A549 (cell line): Measurements from ENCODE around the gene SLC17A5. TPM values are rescaled to one million over a fixed set of nuclear protein-coding genes. Genes with fewer than 3 reads are reported as not detected.

Source experiments
- ATOH8 ChIP-seq: fragments of 250-450 bp; sonication (Bioruptor Pico); IDR thresholded peaks from 2 replicates; pipeline ENCODE4 v1.5.0; 2020; ENCODE audit warnings: low read depth, mild to moderate bottlenecking, moderate library complexity
- BHLHE40 ChIP-seq: IDR thresholded peaks from 2 replicates; pipeline ENCODE4 v1.6.1; 2012; ENCODE audit warnings: low read depth, low read length, inconsistent platforms
- CBX2 ChIP-seq: fragments of 200-600 bp; sonication (generic); IDR thresholded peaks from 2 replicates; pipeline ENCODE4 v1.6.1; 2016; ENCODE audit warnings: low read depth, mild to moderate bottlenecking, borderline replicate concordance
- CBX8 ChIP-seq: fragments of 200-600 bp; sonication (generic); IDR thresholded peaks from 2 replicates; pipeline ENCODE4 v1.6.1; 2016
- CHD2 ChIP-seq: fragments of 150-350 bp; IDR thresholded peaks from 2 replicates; pipeline ENCODE4 v1.6.1; 2014; ENCODE audit warnings: low read length; ENCODE audit not compliant: partially characterized antibody
- CHD4 ChIP-seq: fragments of 200-600 bp; sonication (generic); IDR thresholded peaks from 2 replicates; pipeline ENCODE4 v1.6.1; 2016; ENCODE audit warnings: antibody characterized with exemption, mild to moderate bottlenecking, borderline replicate concordance
- E2F6 ChIP-seq: IDR thresholded peaks from 2 replicates; pipeline ENCODE4 v1.6.1; 2012; ENCODE audit warnings: low read depth, borderline replicate concordance
- EP300 ChIP-seq, 2 experiments: fragments of >200 bp; sonication (Bioruptor Twin); formaldehyde crosslinking; IDR thresholded peaks; 2 replicates in 1 of 2; 3 replicates in 1 of 2; pipeline ENCODE4 v1.6.1; 2016 to 2017
- ESRRA ChIP-seq: fragments of 150-350 bp; IDR thresholded peaks from 2 replicates; pipeline ENCODE4 v1.6.1; 2014; ENCODE audit warnings: mild to moderate bottlenecking, low read length, borderline replicate concordance
- FOSB ChIP-seq: fragments of 250-450 bp; sonication (Bioruptor Pico); IDR thresholded peaks from 2 replicates; pipeline ENCODE4 v1.5.0; 2020; ENCODE audit warnings: mild to moderate bottlenecking, moderate library complexity
- FOXS1 ChIP-seq: fragments of 250-450 bp; sonication (Bioruptor Pico); IDR thresholded peaks from 2 replicates; pipeline ENCODE4 v1.5.0; 2020; ENCODE audit warnings: mild to moderate bottlenecking, moderate library complexity
- HES2 ChIP-seq: fragments of >200 bp; sonication (Bioruptor Twin); formaldehyde crosslinking; IDR thresholded peaks from 2 replicates; pipeline ENCODE4 v1.6.1; 2016
- HEYL ChIP-seq: fragments of 250-450 bp; sonication (Bioruptor Pico); IDR thresholded peaks from 2 replicates; pipeline ENCODE4 v1.8.0; 2021; ENCODE audit warnings: mild to moderate bottlenecking, moderate library complexity
- HOXB13 ChIP-seq: fragments of 250-450 bp; sonication (Bioruptor Pico); IDR thresholded peaks from 2 replicates; pipeline ENCODE4 v1.5.0; 2020; ENCODE audit warnings: low read depth, mild to moderate bottlenecking, moderate library complexity
- HOXB5 ChIP-seq: fragments of 250-450 bp; sonication (Bioruptor Pico); IDR thresholded peaks from 2 replicates; pipeline ENCODE4 v1.5.0; 2020; ENCODE audit warnings: mild to moderate bottlenecking, moderate library complexity
- JUNB ChIP-seq: fragments of >200 bp; sonication (Bioruptor Twin); formaldehyde crosslinking; IDR thresholded peaks from 2 replicates; pipeline ENCODE4 v1.6.1; 2016
- KDM5A ChIP-seq: fragments of 200-600 bp; sonication (generic); IDR thresholded peaks from 2 replicates; pipeline ENCODE4 v1.6.1; 2016; ENCODE audit warnings: antibody characterized with exemption, mild to moderate bottlenecking
- MAFK ChIP-seq: fragments of 450-650 bp; IDR thresholded peaks from 2 replicates; pipeline ENCODE4 v1.6.1; 2014; ENCODE audit not compliant: partially characterized antibody
- MAX ChIP-seq: IDR thresholded peaks from 2 replicates; pipeline ENCODE4 v1.6.1; 2012
- MAZ ChIP-seq: fragments of 150-350 bp; IDR thresholded peaks from 2 replicates; pipeline ENCODE4 v1.6.1; 2014; ENCODE audit warnings: antibody characterized with exemption, low read depth, low read length, borderline replicate concordance
- NFE2L2 ChIP-seq: fragments of 150-350 bp; conservative IDR thresholded peaks from 2 replicates; pipeline ENCODE4 v1.6.1; 2014; ENCODE audit warnings: low read length
- PHF8 ChIP-seq: fragments of 200-600 bp; sonication (generic); IDR thresholded peaks from 2 replicates; pipeline ENCODE4 v1.6.1; 2016; ENCODE audit warnings: low read depth, mild to moderate bottlenecking, antibody characterized with exemption, moderate library complexity, borderline replicate concordance
- POLR2A ChIP-seq: IDR thresholded peaks from 2 replicates; pipeline ENCODE4 v1.6.1; 2012; ENCODE audit warnings: mild to moderate bottlenecking, low read length
- RAD21 ChIP-seq, 2 experiments: fragments of >200 bp in 1 of 2; sonication (Bioruptor Twin) in 1 of 2; formaldehyde crosslinking in 1 of 2; IDR thresholded peaks in 1 of 2; conservative IDR thresholded peaks in 1 of 2; 2 replicates in 1 of 2; 3 replicates in 1 of 2; pipeline ENCODE4 v1.6.1; 2012 to 2018; ENCODE audit warnings: inconsistent platforms in 1 of 2
- RCOR1 ChIP-seq: fragments of 150-350 bp; IDR thresholded peaks from 2 replicates; pipeline ENCODE4 v1.6.1; 2014; ENCODE audit warnings: antibody characterized with exemption, low read length, low read depth
- RFX5 ChIP-seq: fragments of 450-650 bp; IDR thresholded peaks from 2 replicates; pipeline ENCODE4 v1.7.1; 2014; ENCODE audit warnings: antibody characterized with exemption, mild to moderate bottlenecking, moderate library complexity
- RNF2 ChIP-seq: fragments of 200-600 bp; sonication (generic); IDR thresholded peaks from 2 replicates; pipeline ENCODE4 v1.6.1; 2016; ENCODE audit warnings: low read depth, mild to moderate bottlenecking, antibody characterized with exemption, moderate library complexity, borderline replicate concordance
- SREBF2 ChIP-seq: fragments of 450-650 bp; IDR thresholded peaks from 2 replicates; pipeline ENCODE4 v1.6.1; 2014; ENCODE audit warnings: mild to moderate bottlenecking, moderate library complexity
- TFCP2L1 ChIP-seq: fragments of 250-450 bp; sonication (Bioruptor Pico); IDR thresholded peaks from 2 replicates; pipeline ENCODE4 v1.5.0; 2021; ENCODE audit warnings: mild to moderate bottlenecking
- ZC3H11A ChIP-seq: fragments of 450-650 bp; IDR thresholded peaks from 2 replicates; pipeline ENCODE4 v1.6.1; 2014; ENCODE audit warnings: antibody characterized with exemption, mild to moderate bottlenecking
- ZSCAN20 ChIP-seq: fragments of 250-450 bp; sonication (Bioruptor Pico); IDR thresholded peaks from 2 replicates; pipeline ENCODE4 v1.8.0; 2022; ENCODE audit warnings: mild to moderate bottlenecking, moderate library complexity
- polyA plus RNA-seq, 4 experiments: library from polyadenylated mRNA; depleted of rRNA in 3 of 4; stranded (reverse); fragments of >200 nt; fragmentation: RNase III in 1 of 4; extraction: RNeasy Plus Mini Kit Qiagen cat#74134 plus additional on column Dnase treatment in 1 of 4; gene quantifications; 2 replicates in 3 of 4; 3 replicates in 1 of 4; pipeline ENCODE4 v1.2.3, GENCODE V29; 2011 to 2017
- TF ChIP-seq, protein P1 (sequence below): fragments of 200-600 bp; sonication (generic); IDR thresholded peaks from 2 replicates; pipeline ENCODE4 v1.6.1; 2016; ENCODE audit warnings: antibody characterized with exemption, mild to moderate bottlenecking, moderate library complexity

SLC17A5 gene
- polyA plus RNA-seq, 2 of the 4 experiments (the other 2 are of a cell fraction) = 10.0 to 10.6 TPM

- TF ChIP-seq ATOH8 = no peak
- no peak for TF ChIP-seq ZSCAN20 (CRISPR knock-in tag)
- no peak; the same call in 1 of the 2 replicates for TF ChIP-seq TFCP2L1 (CRISPR knock-in tag)
- TF ChIP-seq RNF2 = no peak
- TF ChIP-seq CBX2 = no peak
- no peak for TF ChIP-seq RCOR1
- no peak for TF ChIP-seq BHLHE40
- no peak for TF ChIP-seq HES2
- peak; percentile 73; the same call in 1 of the 2 replicates for TF ChIP-seq FOXS1 (CRISPR knock-in tag)
- TF ChIP-seq MAFK = peak; percentile 69
- TF ChIP-seq RAD21 (conservative IDR thresholded peaks at IDR 0.05 in 1 of 2, IDR thresholded peaks at IDR 0.05 in 1 of 2) = peak; percentile 46 to 51; a peak in 4 of 5 replicates
- 0 out of 2 replicates have a peak, but pooled peaks have one; percentile 55 for TF ChIP-seq HOXB13 (CRISPR knock-in tag)
- TF ChIP-seq HOXB5 (CRISPR knock-in tag) = no peak
- TF ChIP-seq NFE2L2 = no peak
- TF ChIP-seq RFX5 = no peak
- TF ChIP-seq CHD4 = no peak
- TF ChIP-seq E2F6 = no peak
- peak; percentile 95 for TF ChIP-seq JUNB
- TF ChIP-seq CBX8 = no peak
- TF ChIP-seq EP300 (IDR thresholded peaks at IDR 0.05) = peak; percentile 58 to 84; a peak in 3 of 5 replicates
- TF ChIP-seq, protein P1, sequence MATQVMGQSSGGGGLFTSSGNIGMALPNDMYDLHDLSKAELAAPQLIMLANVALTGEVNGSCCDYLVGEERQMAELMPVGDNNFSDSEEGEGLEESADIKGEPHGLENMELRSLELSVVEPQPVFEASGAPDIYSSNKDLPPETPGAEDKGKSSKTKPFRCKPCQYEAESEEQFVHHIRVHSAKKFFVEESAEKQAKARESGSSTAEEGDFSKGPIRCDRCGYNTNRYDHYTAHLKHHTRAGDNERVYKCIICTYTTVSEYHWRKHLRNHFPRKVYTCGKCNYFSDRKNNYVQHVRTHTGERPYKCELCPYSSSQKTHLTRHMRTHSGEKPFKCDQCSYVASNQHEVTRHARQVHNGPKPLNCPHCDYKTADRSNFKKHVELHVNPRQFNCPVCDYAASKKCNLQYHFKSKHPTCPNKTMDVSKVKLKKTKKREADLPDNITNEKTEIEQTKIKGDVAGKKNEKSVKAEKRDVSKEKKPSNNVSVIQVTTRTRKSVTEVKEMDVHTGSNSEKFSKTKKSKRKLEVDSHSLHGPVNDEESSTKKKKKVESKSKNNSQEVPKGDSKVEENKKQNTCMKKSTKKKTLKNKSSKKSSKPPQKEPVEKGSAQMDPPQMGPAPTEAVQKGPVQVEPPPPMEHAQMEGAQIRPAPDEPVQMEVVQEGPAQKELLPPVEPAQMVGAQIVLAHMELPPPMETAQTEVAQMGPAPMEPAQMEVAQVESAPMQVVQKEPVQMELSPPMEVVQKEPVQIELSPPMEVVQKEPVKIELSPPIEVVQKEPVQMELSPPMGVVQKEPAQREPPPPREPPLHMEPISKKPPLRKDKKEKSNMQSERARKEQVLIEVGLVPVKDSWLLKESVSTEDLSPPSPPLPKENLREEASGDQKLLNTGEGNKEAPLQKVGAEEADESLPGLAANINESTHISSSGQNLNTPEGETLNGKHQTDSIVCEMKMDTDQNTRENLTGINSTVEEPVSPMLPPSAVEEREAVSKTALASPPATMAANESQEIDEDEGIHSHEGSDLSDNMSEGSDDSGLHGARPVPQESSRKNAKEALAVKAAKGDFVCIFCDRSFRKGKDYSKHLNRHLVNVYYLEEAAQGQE = no peak
- no peak for TF ChIP-seq PHF8
- no peak for TF ChIP-seq KDM5A
- TF ChIP-seq FOSB = no peak
- TF ChIP-seq MAZ = no peak
- no peak for TF ChIP-seq ZC3H11A
- no peak for TF ChIP-seq HEYL (CRISPR knock-in tag)
- no peak for TF ChIP-seq SREBF2
- TF ChIP-seq CHD2 = no peak
- peak; percentile 63 for TF ChIP-seq MAX
- TF ChIP-seq ESRRA = no peak
- no peak for TF ChIP-seq POLR2A
Measured at GRCh38 chr6:73580247-73581149, 73.3 kb downstream of the SLC17A5 start (continued).
